Endothelial cell of umbilical vein (primary cell): Measurements from ENCODE around the gene PKD2L1. TPM values are rescaled to one million over a fixed set of nuclear protein-coding genes. Genes with fewer than 3 reads are reported as not detected.

Experiments used
- BruUV-seq: library from RNA; stranded (reverse); fragments of 400-500 nt; replicated peaks from 2 replicates; lab custom pipeline; 2021; lab: Mats Ljungman, UMichigan
- CTCF ChIA-PET: fragments of 300-600, 350-600 bp; sonication (Branson Sonifier 250); formaldehyde crosslinking; loops from one replicate; lab custom pipeline; 2021; ENCODE audit warnings: antibody characterized with exemption, inconsistent platforms; lab: Charles Lee
- POLR2A ChIA-PET: fragments of 300-600, 350-600 bp; sonication (Branson Sonifier 250); formaldehyde crosslinking; loops from one replicate; lab custom pipeline; 2021; ENCODE audit warnings: antibody characterized with exemption, inconsistent platforms; lab: Charles Lee
- DNase-seq: peaks from one replicate; pipeline ENCODE4 v3.0.0-alpha.2; 2011; ENCODE audit warnings: low read depth, low spot score
- FAIRE-seq: peaks from 2 replicates; lab custom pipeline; 2011; peaks lifted over from hg19 to GRCh38; lab: Jason Lieb, UNC
- H2AFZ ChIP-seq: 2 replicates; pipeline ENCODE4 v1.6.0; 2012; ENCODE audit warnings: low read depth, low read length, control low read depth, inconsistent platforms
- H3K27ac ChIP-seq: 2 replicates; pipeline ENCODE4 v1.5.1; 2011; ENCODE audit warnings: low read depth, mild to moderate bottlenecking, control low read depth, low read length, moderate library complexity; ENCODE audit not compliant: insufficient read depth
- H3K27me3 ChIP-seq, 2 experiments: 2 replicates each; pipeline versions ENCODE4 v1.6.0 to v1.6.1; 2011; ENCODE audit warnings: low read length in 2 of 2, mixed read lengths in 1 of 2; ENCODE audit not compliant: control insufficient read depth in 2 of 2, insufficient read depth in 2 of 2
- H3K36me3 ChIP-seq, 2 experiments: 2 replicates in 1 of 2; 3 replicates in 1 of 2; pipeline ENCODE4 v1.5.1; 2011; ENCODE audit warnings: low read length in 2 of 2, mild to moderate bottlenecking in 1 of 2, moderate library complexity in 1 of 2; ENCODE audit not compliant: control insufficient read depth in 2 of 2, insufficient read depth in 2 of 2; ENCODE audit errors: extremely low read depth in 1 of 2
- H3K4me1 ChIP-seq: 3 replicates; pipeline ENCODE4 v1.5.1; 2011; ENCODE audit warnings: mild to moderate bottlenecking, low read length; ENCODE audit not compliant: control insufficient read depth, insufficient read depth; ENCODE audit errors: extremely low read depth
- H3K4me2 ChIP-seq: 2 replicates; pipeline ENCODE4 v1.6.1; 2011; ENCODE audit warnings: low read length, control low read depth, mixed read lengths; ENCODE audit not compliant: insufficient read depth
- H3K4me3 ChIP-seq, 3 experiments: fragments of 200-600 bp in 1 of 3; sonication (generic), shearing (Covaris generic) in 1 of 3; replicated peaks in 1 of 3; 2 replicates each; pipeline ENCODE4 v1.5.1; 2011 to 2016; ENCODE audit warnings: control low read depth in 3 of 3, low read length in 3 of 3, mild to moderate bottlenecking in 2 of 3, inconsistent platforms in 1 of 3, low read depth in 1 of 3, moderate library complexity in 1 of 3; ENCODE audit not compliant: insufficient read depth in 1 of 3
- H3K79me2 ChIP-seq: 2 replicates; pipeline ENCODE4 v1.6.0; 2012; ENCODE audit warnings: low read length, inconsistent platforms; ENCODE audit not compliant: control insufficient read depth, insufficient read depth
- H3K9ac ChIP-seq: replicated peaks from 2 replicates; pipeline ENCODE3; 2011; ENCODE audit warnings: low read length, control low read depth; ENCODE audit not compliant: insufficient read depth; ENCODE audit errors: extremely low read depth
- H3K9me1 ChIP-seq: replicated peaks from 3 replicates; pipeline ENCODE4 v1.6.0; 2011; ENCODE audit warnings: mild to moderate bottlenecking, low read length; ENCODE audit not compliant: control insufficient read depth, insufficient read depth; ENCODE audit errors: extremely low read depth
- H3K9me3 ChIP-seq: replicated peaks from 2 replicates; pipeline ENCODE4 v1.5.1; 2012; ENCODE audit warnings: low read length, inconsistent platforms; ENCODE audit not compliant: control insufficient read depth, insufficient read depth
- H4K20me1 ChIP-seq: replicated peaks from 2 replicates; pipeline ENCODE3; 2011; ENCODE audit warnings: mild to moderate bottlenecking, low read length; ENCODE audit not compliant: control insufficient read depth, insufficient read depth; ENCODE audit errors: extremely low read depth
- CTCF ChIP-seq, 2 donors: IDR thresholded peaks; 1 replicate in 1 of 2; 2 replicates in 1 of 2; pipeline ENCODE4 v1.5.1; 2011; ENCODE audit warnings: low read length in 2 of 2, mild to moderate bottlenecking in 2 of 2, moderate library complexity in 2 of 2, control low read depth in 1 of 2, inconsistent platforms in 1 of 2, low read depth in 1 of 2; ENCODE audit not compliant: insufficient read depth in 1 of 2; ENCODE audit errors: extremely low read depth in 1 of 2
- EZH2 ChIP-seq: IDR thresholded peaks from 2 replicates; pipeline ENCODE4 v1.6.1; 2012; ENCODE audit warnings: borderline replicate concordance, low read depth, mild to moderate bottlenecking, moderate library complexity, low read length, inconsistent platforms; ENCODE audit not compliant: severe bottlenecking
- FOS ChIP-seq: IDR thresholded peaks from 2 replicates; pipeline ENCODE4 v1.6.1; 2011; ENCODE audit warnings: mild to moderate bottlenecking, low read length, moderate library complexity, borderline replicate concordance; ENCODE audit not compliant: insufficient read depth
- GATA2 ChIP-seq: IDR thresholded peaks from 2 replicates; pipeline ENCODE4 v1.7.0; 2011; ENCODE audit warnings: low read depth, mild to moderate bottlenecking, moderate library complexity, mixed read lengths, low read length; ENCODE audit not compliant: insufficient read length, insufficient read depth
- JUN ChIP-seq: IDR thresholded peaks from 2 replicates; pipeline ENCODE4 v1.6.1; 2011; ENCODE audit warnings: borderline replicate concordance, low read depth; ENCODE audit not compliant: insufficient read length, insufficient read depth
- MAX ChIP-seq: IDR thresholded peaks from 2 replicates; pipeline ENCODE4 v1.6.1; 2011; ENCODE audit not compliant: insufficient read depth, insufficient read length
- MYC ChIP-seq: IDR thresholded peaks from one replicate; pipeline ENCODE4 v1.6.1; 2011; ENCODE audit warnings: mild to moderate bottlenecking, low read depth, low read length
- POLR2A ChIP-seq: IDR thresholded peaks from 2 replicates; pipeline ENCODE4 v1.6.1; 2012; ENCODE audit warnings: low read depth, mild to moderate bottlenecking, control low read depth, low read length
- POLR2AphosphoS5 ChIP-seq: IDR thresholded peaks from 2 replicates; pipeline ENCODE4 v1.6.1; 2012; ENCODE audit warnings: low read depth, mild to moderate bottlenecking, control low read depth, low read length, moderate library complexity; ENCODE audit not compliant: insufficient read depth
- dilution Hi-C: fragments of 300-500 bp; cut with MboI; formaldehyde crosslinking; loops from one replicate; pipeline ENCODE4 v1.15.0; 2019; ENCODE audit warnings: low sequenced_read_pairs; ENCODE audit not compliant: extremely low pct_ligation_motif_present
- intact Hi-C: fragments of 100-400 bp; cut with micrococcal nuclease; formaldehyde crosslinking; loops from one replicate; pipeline ENCODE4 v1.10.0; 2022
- polyA plus RNA-seq, 4 experiments: library from polyadenylated mRNA; depleted of rRNA in 3 of 4; stranded (reverse) in 3 of 4; unstranded in 1 of 4; fragments of >200 nt; gene quantifications; 2 replicates each; pipeline versions ENCODE4 v1.2.1 to v1.2.3, GENCODE V29; 2011 to 2012; ENCODE audit warnings: missing spikeins in 1 of 4
- total RNA-seq: library from RNA; stranded (reverse); gene quantifications from 2 replicates; pipeline ENCODE4 v1.2.3, GENCODE V29; 2021

Gene PKD2L1
- total and polyA plus RNA-seq, 2 donors (not counting 3 experiments of a cell fraction or from before 2014, with no cell fraction given): not detected

GRCh38 chr10:100339236-100339635 lies 9.2 kb upstream of the PKD2L1 start:
- Histone ChIP-seq H3K4me3 (no peak overlapping the region), H2AFZ (no peak overlapping the region), H3K9me1 (no peaks in the 10 kb centered on the region), H3K27ac (no peak overlapping the region), H4K20me1 (no peaks in the 10 kb centered on the region), H3K27me3 (peaks cover 4 to 5% of the 10 kb centered on the region in 2 experiments), H3K4me1 (no peaks in the 10 kb centered on the region), H3K79me2 (no peaks in the 10 kb centered on the region), H3K36me3 (no peaks in the 10 kb centered on the region), H3K9me3 (no peaks in the 10 kb centered on the region), H3K9ac (no peak overlapping the region), H3K4me2 (no peak overlapping the region)
- POLR2A ChIA-PET: no interaction called here
- CTCF ChIA-PET: interaction anchor here (0.6 to 7.0 kb wide), 11 partner anchors 34 to 535 kb away, joined by 3 to 110 read pairs (median 4); no protein-coding TSS in a partner anchor
- FAIRE-seq (no peak), DNase-seq (no peak)
- intact Hi-C loops: loop anchor here (2.0 kb wide), 1 partner anchor 492 kb away; no protein-coding TSS in a partner anchor
- TF ChIP-seq POLR2AphosphoS5 (no peak), MYC (no peak), EZH2 (no peak), MAX (no peak), CTCF (IDR thresholded peaks at IDR 0.05; ENCODE audit: extremely low read depth in 1 of 2, insufficient read depth in 1 of 2, low read depth in 1 of 2, low read length in 2 of 2) (no peak), JUN (no peak), POLR2A (no peak), FOS (no peak), GATA2 (no peak)
- no TSS peak for BruUV-seq
- dilution Hi-C loops: no loop called here
